NCI-H2081 treated with DMSO at 0.1 percent for 48 hours (cell line): ENCODE results near the gene RIF1.

ENCODE experiments used
- DNase-seq: peaks from one replicate; lab custom pipeline; 2025; lab: John Stamatoyannopoulos, UW

The RIF1 gene

GRCh38 chr2:151518802-151519201 lies 109.1 kb downstream of the RIF1 start:
- no peak for DNase-seq

- no peak for DNase-seq
Measured at GRCh38 chr2:151520976-151521375, 111.3 kb downstream of the RIF1 start.

GRCh38 chr2:151522556-151522955 lies 112.9 kb downstream of the RIF1 start:
- DNase-seq, result no peak

GRCh38 chr2:151523850-151524249 lies 114.1 kb downstream of the RIF1 start:
- no peak for DNase-seq

GRCh38 chr2:151525821-151526373 lies 116.2 kb downstream of the RIF1 start:
- DNase-seq, result no peak

GRCh38 chr2:151526572-151527090 lies 116.9 kb downstream of the RIF1 start:
- DNase-seq, result no peak
